H9 (cell line): ENCODE measurements around the gene SLC6A19. TPM values are rescaled to one million over a fixed set of nuclear protein-coding genes. Genes with fewer than 3 reads are reported as not detected.

Experiments
- DNase-seq: peaks from one replicate; pipeline ENCODE4 v3.0.0-alpha.2; 2017
- H2AFZ ChIP-seq: one replicate; pipeline ENCODE4 v1.6.1; 2013; ENCODE audit warnings: mild to moderate bottlenecking, low read length, control low read depth, moderate library complexity
- H2AK5ac ChIP-seq: 2 replicates; pipeline ENCODE4 v1.6.1; 2013; ENCODE audit warnings: low read length, control low read depth, mixed read lengths; ENCODE audit not compliant: insufficient read length
- H2BK120ac ChIP-seq: one replicate; pipeline ENCODE4 v1.6.1; 2013; ENCODE audit warnings: low read depth, mild to moderate bottlenecking, low read length, control low read depth, inconsistent platforms; ENCODE audit not compliant: poor library complexity, severe bottlenecking
- H2BK12ac ChIP-seq: 2 replicates; pipeline ENCODE4 v1.6.1; 2013; ENCODE audit warnings: low read length, control low read depth, mixed read lengths, low read depth; ENCODE audit not compliant: insufficient read length
- H2BK15ac ChIP-seq: 2 replicates; pipeline ENCODE4 v1.6.1; 2013; ENCODE audit warnings: low read depth, low read length, control low read depth
- H2BK20ac ChIP-seq: one replicate; pipeline ENCODE4 v1.6.1; 2013; ENCODE audit warnings: low read depth, mild to moderate bottlenecking, low read length, control low read depth, inconsistent platforms; ENCODE audit not compliant: poor library complexity, severe bottlenecking
- H2BK5ac ChIP-seq: 2 replicates; pipeline ENCODE4 v1.6.1; 2013; ENCODE audit warnings: low read length, control low read depth, mixed read lengths; ENCODE audit not compliant: insufficient read length
- H3K14ac ChIP-seq: 2 replicates; pipeline ENCODE4 v1.6.1; 2013; ENCODE audit warnings: low read length, control low read depth; ENCODE audit not compliant: insufficient read depth
- H3K18ac ChIP-seq: 2 replicates; pipeline ENCODE4 v1.6.1; 2013; ENCODE audit warnings: low read depth, mild to moderate bottlenecking, mixed read lengths, low read length, control low read depth; ENCODE audit not compliant: insufficient read length
- H3K23ac ChIP-seq: 2 replicates; pipeline ENCODE4 v1.6.1; 2013; ENCODE audit warnings: low read length, control low read depth, mixed read lengths, low read depth; ENCODE audit not compliant: insufficient read length
- H3K23me2 ChIP-seq: 2 replicates; pipeline ENCODE4 v1.6.1; 2013; ENCODE audit warnings: low read depth, mild to moderate bottlenecking, mixed read lengths, low read length, control low read depth; ENCODE audit not compliant: insufficient read length, poor library complexity, severe bottlenecking
- H3K27ac ChIP-seq: 2 replicates; pipeline ENCODE4 v1.5.1; 2013; ENCODE audit warnings: low read length, control low read depth, mixed read lengths, low read depth; ENCODE audit not compliant: insufficient read length
- H3K27me3 ChIP-seq: 2 replicates; pipeline ENCODE4 v1.6.1; 2013; ENCODE audit warnings: low read length, control low read depth, inconsistent platforms; ENCODE audit not compliant: insufficient read depth
- H3K4ac ChIP-seq: 2 replicates; pipeline ENCODE4 v1.6.1; 2013; ENCODE audit warnings: low read depth, mild to moderate bottlenecking, control low read depth, inconsistent platforms, low read length, moderate library complexity
- H3K4me1 ChIP-seq: 2 replicates; pipeline ENCODE4 v1.6.1; 2013; ENCODE audit warnings: low read length, control low read depth, inconsistent platforms; ENCODE audit not compliant: insufficient read depth
- H3K4me2 ChIP-seq: 2 replicates; pipeline ENCODE4 v1.6.1; 2013; ENCODE audit warnings: low read length, control low read depth, mixed read lengths; ENCODE audit not compliant: insufficient read length, insufficient read depth
- H3K56ac ChIP-seq: 2 replicates; pipeline ENCODE4 v1.6.1; 2013; ENCODE audit warnings: low read depth, mild to moderate bottlenecking, mixed read lengths, low read length, control low read depth; ENCODE audit not compliant: insufficient read length
- H3K79me1 ChIP-seq: 2 replicates; pipeline ENCODE4 v1.6.1; 2013; ENCODE audit warnings: low read depth, mild to moderate bottlenecking, moderate library complexity, low read length, control low read depth, inconsistent platforms; ENCODE audit not compliant: insufficient read depth, poor library complexity, severe bottlenecking
- H3K79me2 ChIP-seq: 2 replicates; pipeline ENCODE4 v1.6.1; 2013; ENCODE audit warnings: low read length, control low read depth, inconsistent platforms; ENCODE audit not compliant: insufficient read depth
- H3K9ac ChIP-seq: 2 replicates; pipeline ENCODE4 v1.6.1; 2013; ENCODE audit warnings: low read length, control low read depth, mixed read lengths; ENCODE audit not compliant: insufficient read length; ENCODE audit errors: extremely low read depth
- H3K9me3 ChIP-seq: one replicate; pipeline ENCODE4 v1.6.1; 2013; ENCODE audit warnings: low read depth, low read length, inconsistent platforms; ENCODE audit not compliant: control insufficient read depth
- H3T11ph ChIP-seq: one replicate; pipeline ENCODE4 v1.6.1; 2013; ENCODE audit warnings: mild to moderate bottlenecking, low read length, control low read depth, inconsistent platforms
- H4K20me1 ChIP-seq: one replicate; pipeline ENCODE4 v1.6.1; 2013; ENCODE audit not compliant: control insufficient read depth, insufficient read length, insufficient read depth
- H4K5ac ChIP-seq: 2 replicates; pipeline ENCODE4 v1.6.1; 2013; ENCODE audit warnings: low read depth, mild to moderate bottlenecking, mixed read lengths, low read length, control low read depth; ENCODE audit not compliant: insufficient read length
- H4K8ac ChIP-seq: replicated peaks from 2 replicates; pipeline ENCODE4 v1.6.1; 2013; ENCODE audit warnings: low read length, control low read depth, mixed read lengths, low read depth; ENCODE audit not compliant: insufficient read length
- H4K91ac ChIP-seq: 2 replicates; pipeline ENCODE4 v1.6.1; 2013; ENCODE audit warnings: low read depth, mild to moderate bottlenecking, moderate library complexity, mixed read lengths, low read length, control low read depth; ENCODE audit not compliant: insufficient read length
- H3K27ac Mint-ChIP-seq, 3 experiments: 2 replicates in 2 of 3; 3 replicates in 1 of 3; pipeline ENCODE4 v1.8.0; 2020 to 2021; ENCODE audit warnings: mixed read lengths in 3 of 3, mild to moderate bottlenecking in 1 of 3, moderate library complexity in 1 of 3
- H3K27me3 Mint-ChIP-seq: 2 replicates; pipeline ENCODE4 v1.8.0; 2021; ENCODE audit warnings: low read depth, mild to moderate bottlenecking, moderate library complexity, mixed read lengths
- H3K36me3 Mint-ChIP-seq, 3 experiments: 2 replicates in 2 of 3; 3 replicates in 1 of 3; pipeline ENCODE4 v1.8.0; 2020 to 2021; ENCODE audit warnings: low read depth in 3 of 3, mixed read lengths in 3 of 3; ENCODE audit not compliant: insufficient read depth in 1 of 3
- H3K4me1 Mint-ChIP-seq, 2 experiments: 2 replicates each; pipeline ENCODE4 v1.8.0; 2020; ENCODE audit warnings: mixed read lengths in 2 of 2
- H3K4me3 Mint-ChIP-seq, 2 experiments: 2 replicates in 1 of 2; 3 replicates in 1 of 2; pipeline ENCODE4 v1.8.0; 2020 to 2021; ENCODE audit warnings: mild to moderate bottlenecking in 2 of 2, mixed read lengths in 2 of 2, moderate library complexity in 1 of 2
- H3K9me3 Mint-ChIP-seq, 2 experiments: 2 replicates in 1 of 2; 3 replicates in 1 of 2; pipeline ENCODE4 v1.8.0; 2020; ENCODE audit warnings: mild to moderate bottlenecking in 2 of 2, mixed read lengths in 2 of 2, moderate library complexity in 1 of 2
- CTCF ChIP-seq: fragments of 200-600 bp; sonication (generic); conservative IDR thresholded peaks from 3 replicates; pipeline ENCODE4 v1.8.0; 2021; ENCODE audit warnings: antibody characterized with exemption, mild to moderate bottlenecking
- WGBS: extraction: QIAGEN DNeasy Blood & Tissue Kit; methylation state at CpG from one replicate; pipeline ENCODE4 v1.1.7; 2013; ENCODE audit warnings: missing lambda C conversion rate, low lambda C conversion rate, mixed read lengths; ENCODE audit not compliant: insufficient read length; ENCODE audit errors: extremely low coverage; 5-methylcytosine and 5-hydroxymethylcytosine counted together
- total RNA-seq: library from RNA; stranded (reverse); gene quantifications from 2 replicates; pipeline ENCODE4 v1.2.1, GENCODE V29; 2021

The SLC6A19 gene
- total RNA-seq, 1 experiment from 2014 or later: not detected

- TF ChIP-seq CTCF: peak; percentile 28; the same call in 2 of the 3 replicates
- H2BK5ac ChIP-seq: no peak overlapping the region
- no peak overlapping the region for H2AFZ ChIP-seq
- H3K4me1 Mint-ChIP-seq: peaks cover 4 to 16% of the 10 kb centered on the region in 2 experiments
- no peaks in the 10 kb centered on the region for H3K9me3 ChIP-seq
- H3K14ac ChIP-seq: no peak overlapping the region; the same call in 1 of the 2 replicates
- no peaks in the 10 kb centered on the region for H3K23me2 ChIP-seq
- no peak overlapping the region for H2AK5ac ChIP-seq
- H3K79me2 ChIP-seq: no peaks in the 10 kb centered on the region
- H4K8ac ChIP-seq: no peak overlapping the region
- H3K79me1 ChIP-seq: no peaks in the 10 kb centered on the region
- no peaks in the 10 kb centered on the region for H3K9me3 Mint-ChIP-seq
- H3K9ac ChIP-seq: no peak overlapping the region
- H3K56ac ChIP-seq: no peak overlapping the region
- no peaks in the 10 kb centered on the region for H3K27me3 ChIP-seq
- no peak overlapping the region for H3K4ac ChIP-seq
- no peaks in the 10 kb centered on the region for H3K4me1 ChIP-seq
- H3T11ph ChIP-seq: no peak overlapping the region
- H2BK20ac ChIP-seq: no peak overlapping the region
- H3K36me3 Mint-ChIP-seq: no peaks in the 10 kb centered on the region
- no peak overlapping the region for H3K4me3 Mint-ChIP-seq
- no peak overlapping the region for H3K18ac ChIP-seq
- DNase-seq: no peak
- peaks cover 10% of the 10 kb centered on the region for H3K27me3 Mint-ChIP-seq
- H2BK12ac ChIP-seq: no peak overlapping the region
- no peaks in the 10 kb centered on the region for H4K20me1 ChIP-seq
- no peak overlapping the region; a peak in 1 of 7 replicates for H3K27ac Mint-ChIP-seq
- H2BK120ac ChIP-seq: no peak overlapping the region
- no peak overlapping the region for H4K91ac ChIP-seq
- H2BK15ac ChIP-seq: no peak overlapping the region
- no peak overlapping the region for H3K27ac ChIP-seq
- no peak overlapping the region for H4K5ac ChIP-seq
- no peak overlapping the region for H3K23ac ChIP-seq
- no peak overlapping the region for H3K4me2 ChIP-seq
- WGBS: no CpG with 5 or more reads among the region's 10 CpGs
These were observed 43.6 kb downstream of the SLC6A19 start for GRCh38 chr5:1244976-1245375.
